ENCODE results near the gene GLB1L3.
"Not testable (repeated sequence)": the region's sequence is repeated elsewhere in the genome, so short reads cannot be mapped to it uniquely, and the experiment has no call there.

The GLB1L3 gene

GRCh38 chr11:134276396-134277182 lies 410 bp downstream of the GLB1L3 start:
- DNase-seq = no peak

- no peak for DNase-seq
These were observed 1.2 kb downstream of the GLB1L3 start for GRCh38 chr11:134277183-134278001.

GRCh38 chr11:134278356-134278755 lies 2.2 kb downstream of the GLB1L3 start:
- DNase-seq = no peak

- not testable (repeated sequence) for DNase-seq
These were observed 5.5 kb downstream of the GLB1L3 start for GRCh38 chr11:134281635-134282034.

- no peak for DNase-seq
These were observed 6.2 kb downstream of the GLB1L3 start for GRCh38 chr11:134282121-134283045.

- no peak for DNase-seq
These were observed 7.5 kb downstream of the GLB1L3 start for GRCh38 chr11:134283461-134284230.

GRCh38 chr11:134284349-134284748 lies 8.2 kb downstream of the GLB1L3 start:
- DNase-seq = not testable (repeated sequence)

- DNase-seq = no peak
These were observed 11.4 kb downstream of the GLB1L3 start for GRCh38 chr11:134287561-134287960.

- no peak for DNase-seq
These were observed 12.3 kb downstream of the GLB1L3 start for GRCh38 chr11:134288486-134288885.

- no peak for DNase-seq
These were observed 13.0 kb downstream of the GLB1L3 start for GRCh38 chr11:134289167-134289566.

- DNase-seq = no peak
These were observed 13.6 kb downstream of the GLB1L3 start for GRCh38 chr11:134289789-134290188.

- DNase-seq = no peak
These were observed 14.5 kb downstream of the GLB1L3 start for GRCh38 chr11:134290646-134291045.

GRCh38 chr11:134291196-134291595 lies 15.0 kb downstream of the GLB1L3 start:
- no peak for DNase-seq

GRCh38 chr11:134292661-134293060 lies 16.5 kb downstream of the GLB1L3 start:
- DNase-seq = no peak

GRCh38 chr11:134293119-134294113 lies 17.2 kb downstream of the GLB1L3 start:
- DNase-seq = no peak

GRCh38 chr11:134294664-134295063 lies 18.5 kb downstream of the GLB1L3 start:
- no peak for DNase-seq

- no peak for DNase-seq
These were observed 36.0 kb downstream of the GLB1L3 start for GRCh38 chr11:134312223-134312622.

- DNase-seq = no peak
These were observed 36.6 kb downstream of the GLB1L3 start for GRCh38 chr11:134312807-134313206.

- no peak for DNase-seq
These were observed 37.2 kb downstream of the GLB1L3 start for GRCh38 chr11:134313379-134313778.

GRCh38 chr11:134313821-134314607 lies 37.8 kb downstream of the GLB1L3 start:
- DNase-seq = no peak

All from NCI-H446 treated with DMSO at 0.1 percent for 48 hours (cell line).